ENCODE results near the gene CPT1A.

Gene CPT1A

GRCh38 chr11:68783216-68783821 is 58.4 kb downstream of the CPT1A start:
- no peak for DNase-seq

GRCh38 chr11:68782711-68783110 is 59.0 kb downstream of the CPT1A start:
- DNase-seq: no peak

GRCh38 chr11:68780829-68781228 is 60.9 kb downstream of the CPT1A start:
- no peak for DNase-seq

GRCh38 chr11:68778205-68778604 is 63.5 kb downstream of the CPT1A start:
- DNase-seq: no peak

- DNase-seq: no peak
Measured at GRCh38 chr11:68776442-68777235, 65.1 kb downstream of the CPT1A start.

GRCh38 chr11:68775951-68776388 is 65.7 kb downstream of the CPT1A start:
- DNase-seq: no peak

GRCh38 chr11:68774194-68774585 is 67.5 kb downstream of the CPT1A start:
- no peak for DNase-seq

GRCh38 chr11:68773521-68774193 is 68.1 kb downstream of the CPT1A start:
- no peak for DNase-seq

GRCh38 chr11:68772936-68773335 is 68.8 kb downstream of the CPT1A start:
- DNase-seq: no peak

- DNase-seq: no peak
Measured at GRCh38 chr11:68770781-68771180, 70.9 kb downstream of the CPT1A start.

GRCh38 chr11:68767672-68768071 is 74.0 kb downstream of the CPT1A start:
- DNase-seq: no peak

GRCh38 chr11:68766786-68767185 is 74.9 kb downstream of the CPT1A start:
- DNase-seq: no peak

- DNase-seq: no peak
Measured at GRCh38 chr11:68764746-68765145, 77.0 kb downstream of the CPT1A start.

- DNase-seq: no peak
Measured at GRCh38 chr11:68763926-68764657, 77.6 kb downstream of the CPT1A start.

- no peak for DNase-seq
Measured at GRCh38 chr11:68763181-68763721, 78.5 kb downstream of the CPT1A start.

- no peak for DNase-seq
Measured at GRCh38 chr11:68762481-68762880, 79.2 kb downstream of the CPT1A start.

- no peak for DNase-seq
Measured at GRCh38 chr11:68761801-68762200, 79.9 kb downstream of the CPT1A start.

GRCh38 chr11:68759991-68760390 is 81.7 kb downstream of the CPT1A start:
- DNase-seq: no peak

GRCh38 chr11:68757711-68758110 is 84.0 kb downstream of the CPT1A start:
- no peak for DNase-seq

- DNase-seq: no peak
Measured at GRCh38 chr11:68756171-68756766, 85.4 kb downstream of the CPT1A start.

- DNase-seq: peak; percentile 27
Measured at GRCh38 chr11:68753300-68753699, 88.4 kb downstream of the CPT1A start.

GRCh38 chr11:68751331-68751856 is 90.3 kb downstream of the CPT1A start, which contains the start of gene TESMIN:
TSS of gene TESMIN (minus strand) at chr11:68751520. CDS start at chr11:68750660, 860 bp downstream.
- DNase-seq: peak; percentile 93

All from NCI-H526 treated with DMSO at 0.1 percent for 48 hours (cell line).